GM23338 (cell line): ENCODE results near the gene IL1RAPL2. TPM values are rescaled to one million over a fixed set of nuclear protein-coding genes. Genes with fewer than 3 reads are reported as not detected.
A peak's percentile ranks its signal among the peaks of the same experiment; 100 is the strongest.

Experiments
- ATAC-seq: fragments of 200-7000 bp; cut with Tn5 transposase; 3 replicates; pipeline ENCODE4 v1.9.1; 2020
- DNase-seq: peaks from one replicate; pipeline ENCODE4 v3.0.0-alpha.2; 2015; ENCODE audit warnings: low spot score
- H2AFZ ChIP-seq: fragments of 200-600 bp; sonication (generic); 2 replicates; pipeline ENCODE4 v1.8.0; 2016; ENCODE audit warnings: antibody characterized with exemption, mild to moderate bottlenecking, moderate library complexity
- H3F3A ChIP-seq: fragments of 200-600 bp; sonication (generic); replicated peaks from 2 replicates; pipeline ENCODE4 v1.8.0; 2017; ENCODE audit warnings: antibody characterized with exemption, mixed run types, low read depth
- H3K27ac ChIP-seq: fragments of 200-600 bp; sonication (generic); 2 replicates; pipeline ENCODE4 v1.6.1; 2016; ENCODE audit warnings: low read depth
- H3K27me3 ChIP-seq: fragments of 200-600 bp; sonication (generic); 2 replicates; pipeline ENCODE4 v1.8.0; 2016; ENCODE audit warnings: mild to moderate bottlenecking, mixed run types, moderate library complexity; ENCODE audit not compliant: insufficient read depth
- H3K36me3 ChIP-seq: fragments of 200-600 bp; sonication (generic); 2 replicates; pipeline ENCODE4 v1.8.0; 2016; ENCODE audit warnings: mild to moderate bottlenecking; ENCODE audit not compliant: insufficient read depth
- H3K4me1 ChIP-seq: fragments of 200-600 bp; sonication (generic); 2 replicates; pipeline ENCODE4 v1.8.0; 2016; ENCODE audit warnings: mild to moderate bottlenecking, moderate library complexity; ENCODE audit not compliant: insufficient read depth
- H3K4me2 ChIP-seq: fragments of 200-600 bp; sonication (generic); 2 replicates; pipeline ENCODE4 v1.7.1; 2017; ENCODE audit warnings: mixed run types
- H3K4me3 ChIP-seq: fragments of 200-600 bp; sonication (generic); 2 replicates; pipeline ENCODE4 v1.6.1; 2016; ENCODE audit warnings: mixed run types
- H3K79me2 ChIP-seq: fragments of 200-600 bp; sonication (generic); replicated peaks from 2 replicates; pipeline ENCODE4 v1.8.0; 2017; ENCODE audit warnings: mild to moderate bottlenecking; ENCODE audit not compliant: insufficient read depth
- H3K9me2 ChIP-seq: fragments of 200-600 bp; sonication (generic); 2 replicates; pipeline ENCODE4 v1.8.0; 2017; ENCODE audit not compliant: insufficient read depth
- H4K20me1 ChIP-seq: fragments of 200-600 bp; sonication (generic); replicated peaks from 2 replicates; pipeline ENCODE4 v1.8.0; 2017; ENCODE audit warnings: mild to moderate bottlenecking; ENCODE audit not compliant: insufficient read depth
- H3K27ac Mint-ChIP-seq: 2 replicates; pipeline ENCODE4 v1.8.0; 2020; ENCODE audit warnings: inconsistent platforms, mild to moderate bottlenecking, moderate library complexity, mixed read lengths
- H3K27me3 Mint-ChIP-seq: 3 replicates; pipeline ENCODE4 v1.8.0; 2022; ENCODE audit warnings: low read depth, mild to moderate bottlenecking, moderate library complexity, mixed read lengths, inconsistent platforms; ENCODE audit not compliant: insufficient read depth, poor library complexity
- H3K36me3 Mint-ChIP-seq: 3 replicates; pipeline ENCODE4 v1.8.0; 2021; ENCODE audit warnings: low read depth, mild to moderate bottlenecking, inconsistent platforms, moderate library complexity, mixed read lengths
- H3K4me1 Mint-ChIP-seq: 3 replicates; pipeline ENCODE4 v1.8.0; 2020; ENCODE audit warnings: mild to moderate bottlenecking, inconsistent platforms, mixed read lengths
- H3K4me3 Mint-ChIP-seq: 3 replicates; pipeline ENCODE4 v1.8.0; 2021; ENCODE audit warnings: moderate library complexity, mild to moderate bottlenecking, inconsistent platforms, mixed read lengths
- H3K9me3 Mint-ChIP-seq: 3 replicates; pipeline ENCODE4 v1.8.0; 2020; ENCODE audit warnings: moderate library complexity, mild to moderate bottlenecking, inconsistent platforms, mixed read lengths
- EZH2 ChIP-seq: fragments of 200-600 bp; sonication (generic); IDR thresholded peaks from one replicate; pipeline ENCODE4 v1.8.0; 2017; ENCODE audit warnings: antibody characterized with exemption, mild to moderate bottlenecking, low read depth; ENCODE audit not compliant: unreplicated experiment
- ZNF331 ChIP-seq: fragments of 250-450 bp; sonication (Bioruptor Pico); IDR thresholded peaks from 2 replicates; pipeline ENCODE4 v1.5.0; 2020; ENCODE audit warnings: low read depth, mild to moderate bottlenecking, moderate library complexity
- polyA plus RNA-seq: library from polyadenylated mRNA; unstranded; fragments of >200 nt; fragmentation: Nextera tagmentation; extraction: Ambion mirVana; gene quantifications from 2 replicates; pipeline ENCODE4 v1.2.1, GENCODE V29; 2016
- total RNA-seq: library from RNA; depleted of rRNA; stranded (reverse); fragments of >200 nt; shearing (Covaris generic); gene quantifications from 2 replicates; pipeline ENCODE4 v1.2.3, GENCODE V29; 2014
- TF ChIP-seq, protein P1 (sequence below), 2 experiments: fragments of 200-600 bp in 1 of 2; sonication (generic) in 1 of 2; conservative IDR thresholded peaks; 2 replicates each; pipeline versions ENCODE4 v1.5.1 to v1.6.1; 2016 to 2017; ENCODE audit warnings: antibody characterized with exemption in 2 of 2, low read depth in 2 of 2, mild to moderate bottlenecking in 2 of 2, moderate library complexity in 1 of 2
- TF ChIP-seq, protein P2 (sequence below): fragments of 250-450 bp; sonication (Bioruptor Pico); IDR thresholded peaks from 2 replicates; pipeline ENCODE4 v1.5.0; 2020; ENCODE audit warnings: mild to moderate bottlenecking, moderate library complexity
- TF ChIP-seq, protein P3 (sequence below): IDR thresholded peaks from one replicate; pipeline ENCODE4 v1.6.1; 2018; ENCODE audit warnings: antibody characterized with exemption; ENCODE audit not compliant: unreplicated experiment

IL1RAPL2 gene
- total and polyA plus RNA-seq, 2 experiments from 2014 or later, result 0.80 to 0.94 TPM

DNA sequence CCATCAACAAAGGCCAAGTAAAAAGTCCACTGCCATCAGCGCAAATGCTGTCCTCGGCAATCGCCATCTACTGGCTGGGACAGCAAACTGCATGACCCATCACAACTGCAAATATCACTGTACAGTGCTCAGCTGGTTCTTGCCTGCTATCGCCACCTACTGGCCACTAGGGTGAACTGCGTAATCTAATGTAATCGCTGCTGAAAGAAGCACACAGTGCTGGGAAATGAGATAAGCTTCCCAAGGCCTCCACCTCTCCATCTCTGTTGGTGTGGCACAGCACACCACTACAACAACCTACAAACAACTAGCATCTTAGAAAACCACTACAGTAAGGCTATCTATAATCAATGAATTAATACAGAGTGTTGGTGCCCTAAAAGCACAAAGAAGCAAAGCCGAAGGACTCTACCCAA, 356.2 kb downstream of the IL1RAPL2 start:
- DNase-seq (peak; percentile 69), ATAC-seq (peak; percentile 89)
- H3K27me3 Mint-ChIP-seq, result peaks cover 3% of the 10 kb centered on the region
- no peak overlapping the region for H3K4me2 ChIP-seq
- no peaks in the 10 kb centered on the region for H3K36me3 ChIP-seq
- no peaks in the 10 kb centered on the region for H3K27me3 ChIP-seq
- no peaks in the 10 kb centered on the region for H3K9me3 Mint-ChIP-seq
- no peaks in the 10 kb centered on the region for H3K4me1 ChIP-seq
- no peak for TF ChIP-seq EZH2
- TF ChIP-seq, protein P1, sequence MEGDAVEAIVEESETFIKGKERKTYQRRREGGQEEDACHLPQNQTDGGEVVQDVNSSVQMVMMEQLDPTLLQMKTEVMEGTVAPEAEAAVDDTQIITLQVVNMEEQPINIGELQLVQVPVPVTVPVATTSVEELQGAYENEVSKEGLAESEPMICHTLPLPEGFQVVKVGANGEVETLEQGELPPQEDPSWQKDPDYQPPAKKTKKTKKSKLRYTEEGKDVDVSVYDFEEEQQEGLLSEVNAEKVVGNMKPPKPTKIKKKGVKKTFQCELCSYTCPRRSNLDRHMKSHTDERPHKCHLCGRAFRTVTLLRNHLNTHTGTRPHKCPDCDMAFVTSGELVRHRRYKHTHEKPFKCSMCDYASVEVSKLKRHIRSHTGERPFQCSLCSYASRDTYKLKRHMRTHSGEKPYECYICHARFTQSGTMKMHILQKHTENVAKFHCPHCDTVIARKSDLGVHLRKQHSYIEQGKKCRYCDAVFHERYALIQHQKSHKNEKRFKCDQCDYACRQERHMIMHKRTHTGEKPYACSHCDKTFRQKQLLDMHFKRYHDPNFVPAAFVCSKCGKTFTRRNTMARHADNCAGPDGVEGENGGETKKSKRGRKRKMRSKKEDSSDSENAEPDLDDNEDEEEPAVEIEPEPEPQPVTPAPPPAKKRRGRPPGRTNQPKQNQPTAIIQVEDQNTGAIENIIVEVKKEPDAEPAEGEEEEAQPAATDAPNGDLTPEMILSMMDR (conservative IDR thresholded peaks at IDR 0.05; ENCODE audit: low read depth in 2 of 2), result peak; percentile 77 to 95
- no peak for TF ChIP-seq ZNF331
- TF ChIP-seq, protein P2, sequence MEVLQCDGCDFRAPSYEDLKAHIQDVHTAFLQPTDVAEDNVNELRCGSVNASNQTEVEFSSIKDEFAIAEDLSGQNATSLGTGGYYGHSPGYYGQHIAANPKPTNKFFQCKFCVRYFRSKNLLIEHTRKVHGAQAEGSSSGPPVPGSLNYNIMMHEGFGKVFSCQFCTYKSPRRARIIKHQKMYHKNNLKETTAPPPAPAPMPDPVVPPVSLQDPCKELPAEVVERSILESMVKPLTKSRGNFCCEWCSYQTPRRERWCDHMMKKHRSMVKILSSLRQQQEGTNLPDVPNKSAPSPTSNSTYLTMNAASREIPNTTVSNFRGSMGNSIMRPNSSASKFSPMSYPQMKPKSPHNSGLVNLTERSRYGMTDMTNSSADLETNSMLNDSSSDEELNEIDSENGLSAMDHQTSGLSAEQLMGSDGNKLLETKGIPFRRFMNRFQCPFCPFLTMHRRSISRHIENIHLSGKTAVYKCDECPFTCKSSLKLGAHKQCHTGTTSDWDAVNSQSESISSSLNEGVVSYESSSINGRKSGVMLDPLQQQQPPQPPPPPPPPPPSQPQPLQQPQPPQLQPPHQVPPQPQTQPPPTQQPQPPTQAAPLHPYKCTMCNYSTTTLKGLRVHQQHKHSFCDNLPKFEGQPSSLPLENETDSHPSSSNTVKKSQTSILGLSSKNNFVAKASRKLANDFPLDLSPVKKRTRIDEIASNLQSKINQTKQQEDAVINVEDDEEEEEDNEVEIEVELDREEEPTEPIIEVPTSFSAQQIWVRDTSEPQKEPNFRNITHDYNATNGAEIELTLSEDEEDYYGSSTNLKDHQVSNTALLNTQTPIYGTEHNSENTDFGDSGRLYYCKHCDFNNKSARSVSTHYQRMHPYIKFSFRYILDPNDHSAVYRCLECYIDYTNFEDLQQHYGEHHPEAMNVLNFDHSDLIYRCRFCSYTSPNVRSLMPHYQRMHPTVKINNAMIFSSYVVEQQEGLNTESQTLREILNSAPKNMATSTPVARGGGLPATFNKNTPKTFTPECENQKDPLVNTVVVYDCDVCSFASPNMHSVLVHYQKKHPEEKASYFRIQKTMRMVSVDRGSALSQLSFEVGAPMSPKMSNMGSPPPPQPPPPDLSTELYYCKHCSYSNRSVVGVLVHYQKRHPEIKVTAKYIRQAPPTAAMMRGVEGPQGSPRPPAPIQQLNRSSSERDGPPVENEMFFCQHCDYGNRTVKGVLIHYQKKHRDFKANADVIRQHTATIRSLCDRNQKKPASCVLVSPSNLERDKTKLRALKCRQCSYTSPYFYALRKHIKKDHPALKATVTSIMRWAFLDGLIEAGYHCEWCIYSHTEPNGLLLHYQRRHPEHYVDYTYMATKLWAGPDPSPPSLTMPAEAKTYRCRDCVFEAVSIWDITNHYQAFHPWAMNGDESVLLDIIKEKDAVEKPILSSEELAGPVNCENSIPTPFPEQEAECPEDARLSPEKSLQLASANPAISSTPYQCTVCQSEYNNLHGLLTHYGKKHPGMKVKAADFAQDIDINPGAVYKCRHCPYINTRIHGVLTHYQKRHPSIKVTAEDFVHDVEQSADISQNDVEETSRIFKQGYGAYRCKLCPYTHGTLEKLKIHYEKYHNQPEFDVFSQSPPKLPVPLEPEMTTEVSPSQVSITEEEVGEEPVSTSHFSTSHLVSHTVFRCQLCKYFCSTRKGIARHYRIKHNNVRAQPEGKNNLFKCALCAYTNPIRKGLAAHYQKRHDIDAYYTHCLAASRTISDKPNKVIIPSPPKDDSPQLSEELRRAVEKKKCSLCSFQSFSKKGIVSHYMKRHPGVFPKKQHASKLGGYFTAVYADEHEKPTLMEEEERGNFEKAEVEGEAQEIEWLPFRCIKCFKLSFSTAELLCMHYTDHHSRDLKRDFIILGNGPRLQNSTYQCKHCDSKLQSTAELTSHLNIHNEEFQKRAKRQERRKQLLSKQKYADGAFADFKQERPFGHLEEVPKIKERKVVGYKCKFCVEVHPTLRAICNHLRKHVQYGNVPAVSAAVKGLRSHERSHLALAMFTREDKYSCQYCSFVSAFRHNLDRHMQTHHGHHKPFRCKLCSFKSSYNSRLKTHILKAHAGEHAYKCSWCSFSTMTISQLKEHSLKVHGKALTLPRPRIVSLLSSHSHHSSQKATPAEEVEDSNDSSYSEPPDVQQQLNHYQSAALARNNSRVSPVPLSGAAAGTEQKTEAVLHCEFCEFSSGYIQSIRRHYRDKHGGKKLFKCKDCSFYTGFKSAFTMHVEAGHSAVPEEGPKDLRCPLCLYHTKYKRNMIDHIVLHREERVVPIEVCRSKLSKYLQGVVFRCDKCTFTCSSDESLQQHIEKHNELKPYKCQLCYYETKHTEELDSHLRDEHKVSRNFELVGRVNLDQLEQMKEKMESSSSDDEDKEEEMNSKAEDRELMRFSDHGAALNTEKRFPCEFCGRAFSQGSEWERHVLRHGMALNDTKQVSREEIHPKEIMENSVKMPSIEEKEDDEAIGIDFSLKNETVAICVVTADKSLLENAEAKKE, result no peak
- TF ChIP-seq, protein P3, sequence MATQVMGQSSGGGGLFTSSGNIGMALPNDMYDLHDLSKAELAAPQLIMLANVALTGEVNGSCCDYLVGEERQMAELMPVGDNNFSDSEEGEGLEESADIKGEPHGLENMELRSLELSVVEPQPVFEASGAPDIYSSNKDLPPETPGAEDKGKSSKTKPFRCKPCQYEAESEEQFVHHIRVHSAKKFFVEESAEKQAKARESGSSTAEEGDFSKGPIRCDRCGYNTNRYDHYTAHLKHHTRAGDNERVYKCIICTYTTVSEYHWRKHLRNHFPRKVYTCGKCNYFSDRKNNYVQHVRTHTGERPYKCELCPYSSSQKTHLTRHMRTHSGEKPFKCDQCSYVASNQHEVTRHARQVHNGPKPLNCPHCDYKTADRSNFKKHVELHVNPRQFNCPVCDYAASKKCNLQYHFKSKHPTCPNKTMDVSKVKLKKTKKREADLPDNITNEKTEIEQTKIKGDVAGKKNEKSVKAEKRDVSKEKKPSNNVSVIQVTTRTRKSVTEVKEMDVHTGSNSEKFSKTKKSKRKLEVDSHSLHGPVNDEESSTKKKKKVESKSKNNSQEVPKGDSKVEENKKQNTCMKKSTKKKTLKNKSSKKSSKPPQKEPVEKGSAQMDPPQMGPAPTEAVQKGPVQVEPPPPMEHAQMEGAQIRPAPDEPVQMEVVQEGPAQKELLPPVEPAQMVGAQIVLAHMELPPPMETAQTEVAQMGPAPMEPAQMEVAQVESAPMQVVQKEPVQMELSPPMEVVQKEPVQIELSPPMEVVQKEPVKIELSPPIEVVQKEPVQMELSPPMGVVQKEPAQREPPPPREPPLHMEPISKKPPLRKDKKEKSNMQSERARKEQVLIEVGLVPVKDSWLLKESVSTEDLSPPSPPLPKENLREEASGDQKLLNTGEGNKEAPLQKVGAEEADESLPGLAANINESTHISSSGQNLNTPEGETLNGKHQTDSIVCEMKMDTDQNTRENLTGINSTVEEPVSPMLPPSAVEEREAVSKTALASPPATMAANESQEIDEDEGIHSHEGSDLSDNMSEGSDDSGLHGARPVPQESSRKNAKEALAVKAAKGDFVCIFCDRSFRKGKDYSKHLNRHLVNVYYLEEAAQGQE, result no peak
- H3K4me3 ChIP-seq, result no peak overlapping the region
- H3K9me2 ChIP-seq, result no peaks in the 10 kb centered on the region
- no peaks in the 10 kb centered on the region for H3K36me3 Mint-ChIP-seq
- H3K4me1 Mint-ChIP-seq, result no peaks in the 10 kb centered on the region
- no peak overlapping the region for H3K27ac ChIP-seq
- no peak overlapping the region for H3K27ac Mint-ChIP-seq
- no peak overlapping the region for H2AFZ ChIP-seq
- H3K4me3 Mint-ChIP-seq, result no peak overlapping the region
- H3K79me2 ChIP-seq, result no peaks in the 10 kb centered on the region
- H3F3A ChIP-seq, result no peaks in the 10 kb centered on the region
- no peaks in the 10 kb centered on the region for H4K20me1 ChIP-seq
